Measurements from ENCODE around the gene PTPRZ1.
A peak's percentile ranks its signal among the peaks of the same experiment; 100 is the strongest.

Gene PTPRZ1

GRCh38 chr7:122082670-122083069, 209.7 kb downstream of the PTPRZ1 start:
- no peak for DNase-seq (ENCODE audit: low read depth)
- no peak overlapping the region for H3K4me3 ChIP-seq (ENCODE audit: low read length)
- TF ChIP-seq, protein P1, sequence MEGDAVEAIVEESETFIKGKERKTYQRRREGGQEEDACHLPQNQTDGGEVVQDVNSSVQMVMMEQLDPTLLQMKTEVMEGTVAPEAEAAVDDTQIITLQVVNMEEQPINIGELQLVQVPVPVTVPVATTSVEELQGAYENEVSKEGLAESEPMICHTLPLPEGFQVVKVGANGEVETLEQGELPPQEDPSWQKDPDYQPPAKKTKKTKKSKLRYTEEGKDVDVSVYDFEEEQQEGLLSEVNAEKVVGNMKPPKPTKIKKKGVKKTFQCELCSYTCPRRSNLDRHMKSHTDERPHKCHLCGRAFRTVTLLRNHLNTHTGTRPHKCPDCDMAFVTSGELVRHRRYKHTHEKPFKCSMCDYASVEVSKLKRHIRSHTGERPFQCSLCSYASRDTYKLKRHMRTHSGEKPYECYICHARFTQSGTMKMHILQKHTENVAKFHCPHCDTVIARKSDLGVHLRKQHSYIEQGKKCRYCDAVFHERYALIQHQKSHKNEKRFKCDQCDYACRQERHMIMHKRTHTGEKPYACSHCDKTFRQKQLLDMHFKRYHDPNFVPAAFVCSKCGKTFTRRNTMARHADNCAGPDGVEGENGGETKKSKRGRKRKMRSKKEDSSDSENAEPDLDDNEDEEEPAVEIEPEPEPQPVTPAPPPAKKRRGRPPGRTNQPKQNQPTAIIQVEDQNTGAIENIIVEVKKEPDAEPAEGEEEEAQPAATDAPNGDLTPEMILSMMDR (conservative IDR thresholded peaks at IDR 0.05; ENCODE audit: low read depth, low read length) = no peak

GRCh38 chr7:122092964-122093797, 220.2 kb downstream of the PTPRZ1 start:
- DNase-seq (ENCODE audit: low read depth) = peak; percentile 37
- TF ChIP-seq, protein P1 (conservative IDR thresholded peaks at IDR 0.05; ENCODE audit: low read depth, low read length) = peak; percentile 93
- no peak overlapping the region for H3K4me3 ChIP-seq (ENCODE audit: low read length)

- DNase-seq (ENCODE audit: low read depth) = no peak
- H3K4me3 ChIP-seq (ENCODE audit: low read length) = no peak overlapping the region
- TF ChIP-seq, protein P1 (conservative IDR thresholded peaks at IDR 0.05; ENCODE audit: low read depth, low read length) = no peak
Observed at GRCh38 chr7:122094549-122094948, 221.6 kb downstream of the PTPRZ1 start.

DNA sequence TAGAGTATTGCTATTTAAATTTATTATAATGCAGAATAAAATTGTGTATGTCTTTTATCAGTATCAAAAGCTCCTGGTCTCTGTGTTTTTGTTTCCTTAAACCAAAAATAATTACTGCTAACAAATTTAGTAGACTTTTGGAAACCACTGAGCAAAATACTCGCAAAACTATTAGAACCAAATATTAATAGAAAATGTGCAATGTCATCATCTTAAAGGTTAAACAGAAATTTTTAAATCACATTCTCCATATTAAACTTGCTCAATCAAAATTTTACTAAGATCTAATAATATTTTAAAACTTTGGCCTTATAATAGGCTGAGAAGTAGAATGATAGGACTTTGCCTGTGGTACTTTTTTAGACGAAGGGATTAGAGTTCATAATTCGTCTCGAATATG, 222.7 kb downstream of the PTPRZ1 start:
- H3K4me3 ChIP-seq (ENCODE audit: low read length) = no peak overlapping the region
- TF ChIP-seq, protein P1 (conservative IDR thresholded peaks at IDR 0.05; ENCODE audit: low read depth, low read length) = no peak
- DNase-seq (ENCODE audit: low read depth) = no peak

DNA sequence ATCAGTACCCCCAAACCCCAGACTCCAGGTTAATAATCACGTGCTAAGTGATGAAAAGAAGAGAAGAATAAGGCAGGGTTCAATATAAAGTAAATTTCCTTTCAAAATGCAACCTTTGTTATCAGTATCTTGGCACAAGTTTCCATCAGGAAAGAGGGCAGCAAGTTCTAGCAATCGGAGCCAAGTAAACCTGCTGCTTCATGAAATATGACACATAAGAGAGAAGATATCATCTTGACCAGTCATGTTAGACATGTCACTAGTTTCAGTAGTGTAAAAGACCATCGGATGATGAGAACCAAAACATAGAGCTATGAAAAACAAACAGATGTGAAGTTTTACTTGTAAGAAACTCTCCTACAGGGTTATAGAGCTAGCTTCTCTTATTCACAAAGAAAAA, 227.1 kb downstream of the PTPRZ1 start:
- TF ChIP-seq, protein P1 (conservative IDR thresholded peaks at IDR 0.05; ENCODE audit: low read depth, low read length) = no peak
- DNase-seq (ENCODE audit: low read depth) = no peak
- no peak overlapping the region for H3K4me3 ChIP-seq (ENCODE audit: low read length)

GRCh38 chr7:122103064-122103463, 230.1 kb downstream of the PTPRZ1 start:
- DNase-seq (ENCODE audit: low read depth) = no peak
- TF ChIP-seq, protein P1 (conservative IDR thresholded peaks at IDR 0.05; ENCODE audit: low read depth, low read length) = no peak
- H3K4me3 ChIP-seq (ENCODE audit: low read length) = no peak overlapping the region

Measured in retinal pigment epithelial cell (primary cell).